Prostate gland (tissue), 2 donors: ENCODE data around the gene SPA17.

Experiments
- POLR2A ChIP-seq: fragments of 450-650 bp; IDR thresholded peaks from one replicate; pipeline ENCODE4 v1.6.1; 2016; ENCODE audit warnings: antibody characterized with exemption, mild to moderate bottlenecking
- POLR2AphosphoS5 ChIP-seq: sonication (generic); formaldehyde crosslinking; IDR thresholded peaks from one replicate; pipeline ENCODE4 v1.6.1; 2017; ENCODE audit warnings: antibody characterized with exemption
- TF ChIP-seq, protein P1 (sequence below), 4 experiments: fragments of 200-600 bp in 2 of 4; fragments of 450-650 bp in 2 of 4; sonication (generic) in 2 of 4; IDR thresholded peaks; 1 replicate in 3 of 4; 2 replicates in 1 of 4; pipeline ENCODE4 v1.5.1; 2016 to 2019; ENCODE audit warnings: antibody characterized with exemption in 4 of 4, mild to moderate bottlenecking in 2 of 4, moderate library complexity in 2 of 4

DNA sequence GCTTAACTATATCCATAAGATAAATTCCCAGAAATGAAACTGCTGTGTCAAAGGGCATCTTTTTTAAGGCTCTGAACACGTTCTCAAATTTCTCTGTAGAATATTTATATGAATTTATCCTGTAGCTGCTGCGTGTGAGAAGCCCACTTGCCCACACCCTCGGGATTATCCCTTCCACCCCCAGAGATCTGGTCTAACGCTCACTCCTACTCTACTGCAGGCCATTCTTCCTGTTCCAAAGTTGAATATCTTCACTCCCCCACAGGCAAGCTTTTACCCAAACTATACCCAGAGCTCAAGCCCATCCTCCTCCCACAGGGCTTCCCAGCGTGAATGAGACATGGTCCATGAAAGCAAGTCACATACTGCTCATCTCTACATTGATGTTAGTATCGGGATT is 25.1 kb upstream of the SPA17 start:
- TF ChIP-seq POLR2A: no peak
- TF ChIP-seq, protein P1, sequence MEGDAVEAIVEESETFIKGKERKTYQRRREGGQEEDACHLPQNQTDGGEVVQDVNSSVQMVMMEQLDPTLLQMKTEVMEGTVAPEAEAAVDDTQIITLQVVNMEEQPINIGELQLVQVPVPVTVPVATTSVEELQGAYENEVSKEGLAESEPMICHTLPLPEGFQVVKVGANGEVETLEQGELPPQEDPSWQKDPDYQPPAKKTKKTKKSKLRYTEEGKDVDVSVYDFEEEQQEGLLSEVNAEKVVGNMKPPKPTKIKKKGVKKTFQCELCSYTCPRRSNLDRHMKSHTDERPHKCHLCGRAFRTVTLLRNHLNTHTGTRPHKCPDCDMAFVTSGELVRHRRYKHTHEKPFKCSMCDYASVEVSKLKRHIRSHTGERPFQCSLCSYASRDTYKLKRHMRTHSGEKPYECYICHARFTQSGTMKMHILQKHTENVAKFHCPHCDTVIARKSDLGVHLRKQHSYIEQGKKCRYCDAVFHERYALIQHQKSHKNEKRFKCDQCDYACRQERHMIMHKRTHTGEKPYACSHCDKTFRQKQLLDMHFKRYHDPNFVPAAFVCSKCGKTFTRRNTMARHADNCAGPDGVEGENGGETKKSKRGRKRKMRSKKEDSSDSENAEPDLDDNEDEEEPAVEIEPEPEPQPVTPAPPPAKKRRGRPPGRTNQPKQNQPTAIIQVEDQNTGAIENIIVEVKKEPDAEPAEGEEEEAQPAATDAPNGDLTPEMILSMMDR (IDR thresholded peaks at IDR 0.05): no peak
- no peak for TF ChIP-seq POLR2AphosphoS5
